Spleen (tissue), 7 donors: ENCODE data around the gene ZNF775.

Source experiments
- POLR2A ChIP-seq, 3 donors: fragments of 450-650 bp; IDR thresholded peaks; one replicate each; pipeline ENCODE4 v1.5.1; 2017; ENCODE audit warnings: antibody characterized with exemption in 3 of 3, mild to moderate bottlenecking in 1 of 3
- POLR2AphosphoS5 ChIP-seq, 3 donors: sonication (generic); formaldehyde crosslinking; IDR thresholded peaks; one replicate each; pipeline ENCODE4 v1.5.1; 2017; ENCODE audit warnings: antibody characterized with exemption in 3 of 3
- TF ChIP-seq, protein P1 (sequence below), 11 experiments: fragments of 200-600 bp in 7 of 11; fragments of 450-650 bp in 4 of 11; sonication (generic) in 4 of 11; IDR thresholded peaks in 8 of 11; conservative IDR thresholded peaks in 3 of 11; 1 replicate in 7 of 11; 2 replicates in 4 of 11; pipeline versions ENCODE4 v1.4.0 to v1.8.0; 2016 to 2021; ENCODE audit warnings: antibody characterized with exemption in 11 of 11, inconsistent platforms in 4 of 11, mild to moderate bottlenecking in 1 of 11
- donor health status: DM: no; HTN: no; CAD: no; lungs with moderate emphysema.
- donor health status: DM: no; HTN: no; CAD: no.
- donor health status: DM: no; HTN: no; CAD: no.

- TF ChIP-seq, protein P1, sequence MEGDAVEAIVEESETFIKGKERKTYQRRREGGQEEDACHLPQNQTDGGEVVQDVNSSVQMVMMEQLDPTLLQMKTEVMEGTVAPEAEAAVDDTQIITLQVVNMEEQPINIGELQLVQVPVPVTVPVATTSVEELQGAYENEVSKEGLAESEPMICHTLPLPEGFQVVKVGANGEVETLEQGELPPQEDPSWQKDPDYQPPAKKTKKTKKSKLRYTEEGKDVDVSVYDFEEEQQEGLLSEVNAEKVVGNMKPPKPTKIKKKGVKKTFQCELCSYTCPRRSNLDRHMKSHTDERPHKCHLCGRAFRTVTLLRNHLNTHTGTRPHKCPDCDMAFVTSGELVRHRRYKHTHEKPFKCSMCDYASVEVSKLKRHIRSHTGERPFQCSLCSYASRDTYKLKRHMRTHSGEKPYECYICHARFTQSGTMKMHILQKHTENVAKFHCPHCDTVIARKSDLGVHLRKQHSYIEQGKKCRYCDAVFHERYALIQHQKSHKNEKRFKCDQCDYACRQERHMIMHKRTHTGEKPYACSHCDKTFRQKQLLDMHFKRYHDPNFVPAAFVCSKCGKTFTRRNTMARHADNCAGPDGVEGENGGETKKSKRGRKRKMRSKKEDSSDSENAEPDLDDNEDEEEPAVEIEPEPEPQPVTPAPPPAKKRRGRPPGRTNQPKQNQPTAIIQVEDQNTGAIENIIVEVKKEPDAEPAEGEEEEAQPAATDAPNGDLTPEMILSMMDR (IDR thresholded peaks at IDR 0.05 in 8 of 11, conservative IDR thresholded peaks at IDR 0.05 in 3 of 11), result no peak
- no peak for TF ChIP-seq POLR2A (IDR thresholded peaks at IDR 0.05)
- no peak for TF ChIP-seq POLR2AphosphoS5 (IDR thresholded peaks at IDR 0.05)
Observed at GRCh38 chr7:150383710-150384397, 4.7 kb downstream of the ZNF775 start.
